ENCODE results near the gene ZCWPW1. TPM values are rescaled to one million over a fixed set of nuclear protein-coding genes. Genes with fewer than 3 reads are reported as not detected.

ZCWPW1 gene, protein sequence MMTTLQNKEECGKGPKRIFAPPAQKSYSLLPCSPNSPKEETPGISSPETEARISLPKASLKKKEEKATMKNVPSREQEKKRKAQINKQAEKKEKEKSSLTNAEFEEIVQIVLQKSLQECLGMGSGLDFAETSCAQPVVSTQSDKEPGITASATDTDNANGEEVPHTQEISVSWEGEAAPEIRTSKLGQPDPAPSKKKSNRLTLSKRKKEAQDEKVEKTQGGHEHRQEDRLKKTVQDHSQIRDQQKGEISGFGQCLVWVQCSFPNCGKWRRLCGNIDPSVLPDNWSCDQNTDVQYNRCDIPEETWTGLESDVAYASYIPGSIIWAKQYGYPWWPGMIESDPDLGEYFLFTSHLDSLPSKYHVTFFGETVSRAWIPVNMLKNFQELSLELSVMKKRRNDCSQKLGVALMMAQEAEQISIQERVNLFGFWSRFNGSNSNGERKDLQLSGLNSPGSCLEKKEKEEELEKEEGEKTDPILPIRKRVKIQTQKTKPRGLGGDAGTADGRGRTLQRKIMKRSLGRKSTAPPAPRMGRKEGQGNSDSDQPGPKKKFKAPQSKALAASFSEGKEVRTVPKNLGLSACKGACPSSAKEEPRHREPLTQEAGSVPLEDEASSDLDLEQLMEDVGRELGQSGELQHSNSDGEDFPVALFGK
- 2.5 and 2.6 TPM in 2 replicates for total RNA-seq (2016; rRNA removed; fragmentation: Illumina TruSeq; extraction: Trizol)
- 2.1 and 2.2 TPM in 2 replicates for total RNA-seq (2016; cell fraction: cytosol; rRNA removed; fragmentation: Illumina TruSeq; extraction: Trizol; ENCODE audit: low read depth)
- total RNA-seq (2016; cell fraction: insoluble cytoplasmic fraction; rRNA removed; fragmentation: Illumina TruSeq; extraction: Trizol): 1.8 and 1.9 TPM in 2 replicates
- total RNA-seq (2016; cell fraction: membrane; rRNA removed; fragmentation: Illumina TruSeq; extraction: Trizol): 2.5 and 3.9 TPM in 2 replicates
- 1.5 and 2.4 TPM in 2 replicates for total RNA-seq (2016; cell fraction: nucleus; rRNA removed; fragmentation: Illumina TruSeq; extraction: Trizol)
- polyA plus RNA-seq (2011; rRNA removed): 1.6 and 2.4 TPM in 2 replicates
- 1.1 and 1.3 TPM in 2 replicates for polyA plus RNA-seq (2011; cell fraction: cytosol; rRNA removed)
- 4.8 and 5.3 TPM in 2 replicates for polyA plus RNA-seq (2011; cell fraction: nucleus; rRNA removed)
- polyA plus RNA-seq (2012): 1.8 and 2.3 TPM in 2 replicates
- 1.4 and 2.2 TPM in 2 replicates for polyA plus RNA-seq (2016; cell fraction: cytosol; fragmentation: Illumina TruSeq; extraction: Trizol; ENCODE audit: low read depth)
- polyA plus RNA-seq (2016; cell fraction: insoluble cytoplasmic fraction; fragmentation: Illumina TruSeq; extraction: Trizol; ENCODE audit: low read depth): 2.0 and 2.9 TPM in 2 replicates
- 1.8 and 2.6 TPM in 2 replicates for polyA plus RNA-seq (2016; cell fraction: membrane; fragmentation: Illumina TruSeq; extraction: Trizol; ENCODE audit: low read depth)
- 5.2 and 6.5 TPM in 2 replicates for polyA plus RNA-seq (2016; cell fraction: nucleus; fragmentation: Illumina TruSeq; extraction: Trizol; ENCODE audit: insufficient read depth, low read depth)
- 0.28 and 1.5 TPM in 2 replicates for polyA minus RNA-seq (2011; rRNA and poly(A)+ RNA removed; ENCODE audit: low replicate concordance)
- polyA minus RNA-seq (2011; cell fraction: cytosol; rRNA and poly(A)+ RNA removed): 0.49 and 1.1 TPM in 2 replicates
- 1.7 and 3.3 TPM in 2 replicates for polyA minus RNA-seq (2011; cell fraction: nucleus; rRNA and poly(A)+ RNA removed)
- Bru-seq, nascent RNA: percentile 34 among the genes with signal in this experiment
- percentile 31 among the genes with signal in this experiment for BruChase-seq, experiment 1, labeled RNA remaining after a 6-hour chase
- percentile 32 among the genes with signal in this experiment for BruChase-seq, experiment 2, labeled RNA remaining after a 2-hour chase
- long read RNA-seq, experiment 1, partial matches to known transcripts: 1 of 2 reads
- long read RNA-seq, experiment 1, other reads (novel, unspliced or antisense): 1 of 2 reads
- long read RNA-seq, experiment 2, partial matches to known transcripts: 1 of 3 reads
- long read RNA-seq, experiment 2, other reads (novel, unspliced or antisense): 1 of 3 reads

- Histone ChIP-seq H3K9me3 (ENCODE audit: low read length) (no peaks in the 10 kb centered on the region), H3K4me1 (ENCODE audit: insufficient read depth, low read length) (peaks cover 37% of the 10 kb centered on the region), H3K27ac (ENCODE audit: extremely low read length, insufficient read depth, low read length) (peak within 1 kb of the TSS; percentile 98), H3K4me3 (replicated peaks in 1 of 3; ENCODE audit: insufficient read depth in 1 of 3, low read depth in 2 of 3, low read length in 3 of 3) (peak within 1 kb of the TSS; percentile 75 to 87 (median 83)), H3K36me3 (replicated peaks in 1 of 2; ENCODE audit: control insufficient read depth in 1 of 2, insufficient read depth in 2 of 2, low read length in 2 of 2) (peaks cover 3 to 21% of the 10 kb centered on the region in 2 experiments; a peak in 4 of 5 replicates), H4K20me1 (ENCODE audit: insufficient read depth, low read length) (no peaks in the 10 kb centered on the region; the same call in 1 of the 2 replicates), H2AFZ (ENCODE audit: low read length) (peak within 1 kb of the TSS; percentile 31), H3K9ac (ENCODE audit: insufficient read depth, low read depth, low read length) (peak within 1 kb of the TSS; percentile 98), H3K27me3 (ENCODE audit: control insufficient read depth in 1 of 2, insufficient read depth in 2 of 2, low read length in 2 of 2) (no peaks in the 10 kb centered on the region; a peak in 1 of 5 replicates), H3K79me2 (ENCODE audit: insufficient read depth, low read length) (peaks cover 23% of the 10 kb centered on the region), H3K4me2 (ENCODE audit: low read depth, low read length) (peak within 1 kb of the TSS; percentile 94)
- CTCF ChIA-PET (ENCODE audit: low intra/inter-chr PET ratio, low total read pairs): interaction anchor here (1.2 kb wide), 1 partner anchor 22 kb away, joined by 3 read pairs; no protein-coding TSS in a partner anchor
- DNase-seq (ENCODE audit: low spot score): peak; percentile 91
- WGBS (ENCODE audit: low lambda C conversion rate): under 1% methylated on average over 33 of the region's 66 CpGs
- in situ Hi-C loops (cut with HindIII; ENCODE audit: extremely low pct_ligation_motif_present, low pct_unique_long_range_greater_than_20kb): no loop called here
- POLR2A ChIA-PET: interaction anchor here (0.6 to 4.8 kb wide), 47 partner anchors 8 to 774 kb away, joined by 3 to 199 read pairs (median 5); partner anchors contain the start of genes AGFG2, AP4M1, FBXO24 and LAMTOR4
- ATAC-seq: peak; percentile 67
- intact Hi-C loops (cut with micrococcal nuclease; ENCODE audit: unreplicated experiment): loop anchor here (2.0 kb wide), 1 partner anchor 16 kb away; no protein-coding TSS in a partner anchor
- peak; percentile 84 for FAIRE-seq
- TSS peak; percentile 78 for BruUV-seq (replicated peaks)
- TF ChIP-seq AGO1 (IDR thresholded peaks at IDR 0.05; ENCODE audit: low read depth, low read length, poor library complexity, severe bottlenecking) (peak; percentile 77), THAP9 (CRISPR knock-in tag; IDR thresholded peaks at IDR 0.05; ENCODE audit: borderline replicate concordance) (peak; percentile 79; the same call in 1 of the 2 replicates), MLLT10 (CRISPR knock-in tag; IDR thresholded peaks at IDR 0.05) (no peak)
- TF ChIP-seq, protein P1, sequence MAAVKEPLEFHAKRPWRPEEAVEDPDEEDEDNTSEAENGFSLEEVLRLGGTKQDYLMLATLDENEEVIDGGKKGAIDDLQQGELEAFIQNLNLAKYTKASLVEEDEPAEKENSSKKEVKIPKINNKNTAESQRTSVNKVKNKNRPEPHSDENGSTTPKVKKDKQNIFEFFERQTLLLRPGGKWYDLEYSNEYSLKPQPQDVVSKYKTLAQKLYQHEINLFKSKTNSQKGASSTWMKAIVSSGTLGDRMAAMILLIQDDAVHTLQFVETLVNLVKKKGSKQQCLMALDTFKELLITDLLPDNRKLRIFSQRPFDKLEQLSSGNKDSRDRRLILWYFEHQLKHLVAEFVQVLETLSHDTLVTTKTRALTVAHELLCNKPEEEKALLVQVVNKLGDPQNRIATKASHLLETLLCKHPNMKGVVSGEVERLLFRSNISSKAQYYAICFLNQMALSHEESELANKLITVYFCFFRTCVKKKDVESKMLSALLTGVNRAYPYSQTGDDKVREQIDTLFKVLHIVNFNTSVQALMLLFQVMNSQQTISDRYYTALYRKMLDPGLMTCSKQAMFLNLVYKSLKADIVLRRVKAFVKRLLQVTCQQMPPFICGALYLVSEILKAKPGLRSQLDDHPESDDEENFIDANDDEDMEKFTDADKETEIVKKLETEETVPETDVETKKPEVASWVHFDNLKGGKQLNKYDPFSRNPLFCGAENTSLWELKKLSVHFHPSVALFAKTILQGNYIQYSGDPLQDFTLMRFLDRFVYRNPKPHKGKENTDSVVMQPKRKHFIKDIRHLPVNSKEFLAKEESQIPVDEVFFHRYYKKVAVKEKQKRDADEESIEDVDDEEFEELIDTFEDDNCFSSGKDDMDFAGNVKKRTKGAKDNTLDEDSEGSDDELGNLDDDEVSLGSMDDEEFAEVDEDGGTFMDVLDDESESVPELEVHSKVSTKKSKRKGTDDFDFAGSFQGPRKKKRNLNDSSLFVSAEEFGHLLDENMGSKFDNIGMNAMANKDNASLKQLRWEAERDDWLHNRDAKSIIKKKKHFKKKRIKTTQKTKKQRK (IDR thresholded peaks at IDR 0.05; ENCODE audit: low read length): no peak
Measured at GRCh38 chr7:100428199-100428966, at the start of gene ZCWPW1. Gene ZCWPW1, minus strand, starts transcription at chr7:100428703. Its CDS starts 8,054 bp downstream, at chr7:100420649.

All from HepG2 (cell line).